GM12892 (cell line): ENCODE results near the gene LAMA3.

ENCODE experiments used
- POLR2A ChIP-seq: IDR thresholded peaks from 2 replicates; pipeline ENCODE4 v1.6.1; 2011; ENCODE audit warnings: low read depth, low read length, control low read depth
- POLR2AphosphoS5 ChIP-seq: IDR thresholded peaks from 2 replicates; pipeline ENCODE4 v1.6.1; 2011; ENCODE audit warnings: low read depth, low read length, control low read depth
- TAF1 ChIP-seq: IDR thresholded peaks from 2 replicates; pipeline ENCODE4 v1.6.1; 2011; ENCODE audit warnings: low read depth, mild to moderate bottlenecking, control low read depth, low read length, borderline replicate concordance

- TF ChIP-seq TAF1 (no peak), POLR2AphosphoS5 (no peak), POLR2A (no peak)
Observed at GRCh38 chr18:23842305-23842704, 153.1 kb downstream of the LAMA3 start.
